Body of pancreas (tissue), 4 donors: ENCODE measurements around the gene UFSP2. TPM values are rescaled to one million over a fixed set of nuclear protein-coding genes. Genes with fewer than 3 reads are reported as not detected.

Experiments
- ATAC-seq: fragments of 150-250 bp; one replicate; pipeline ENCODE4 v1.9.1; 2016
- DNase-seq, 4 donors: peaks; one replicate each; pipeline ENCODE4 v3.0.0-alpha.2; 2019
- H3K27ac ChIP-seq, 4 donors: fragments of 200-600 bp; sonication (generic); 1 replicate in 3 of 4; 2 replicates in 1 of 4; pipeline versions ENCODE4 v1.5.1 to v1.6.1; 2016 to 2019; ENCODE audit warnings: mild to moderate bottlenecking in 1 of 4, mixed read lengths in 1 of 4, moderate library complexity in 1 of 4
- H3K27me3 ChIP-seq, 2 donors: fragments of 200-600 bp; sonication (generic); one replicate each; pipeline ENCODE4 v1.6.0; 2016; ENCODE audit warnings: mild to moderate bottlenecking in 1 of 2
- H3K36me3 ChIP-seq, 2 donors: fragments of 200-600 bp; sonication (generic); replicated peaks in 1 of 2; 2 replicates each; pipeline ENCODE4 v1.5.1; 2016; ENCODE audit warnings: low read depth in 2 of 2; ENCODE audit not compliant: insufficient read depth in 1 of 2
- H3K4me1 ChIP-seq: fragments of 200-600 bp; sonication (generic); one replicate; pipeline ENCODE4 v1.6.0; 2016
- H3K4me3 ChIP-seq, 2 donors: fragments of 200-600 bp; sonication (generic); 1 replicate in 1 of 2; 2 replicates in 1 of 2; pipeline ENCODE4 v1.5.1; 2016 to 2019
- H3K9me3 ChIP-seq, 3 donors: fragments of 200-600 bp; sonication (generic); 1 replicate in 2 of 3; 2 replicates in 1 of 3; pipeline ENCODE4 v1.5.1; 2016
- CTCF ChIP-seq, 7 experiments: fragments of 450-650 bp in 4 of 7; fragments of 200-600 bp in 3 of 7; sonication (generic) in 3 of 7; IDR thresholded peaks; one replicate each; pipeline ENCODE4 v1.5.1; 2016 to 2019; ENCODE audit warnings: antibody characterized with exemption in 7 of 7
- POLR2A ChIP-seq, 3 donors: fragments of 450-650 bp; IDR thresholded peaks; one replicate each; pipeline ENCODE4 v1.6.1; 2016; ENCODE audit warnings: antibody characterized with exemption in 3 of 3, mild to moderate bottlenecking in 2 of 3
- WGBS, 2 donors: methylation state at CpG; one replicate each; pipeline ENCODE4 v1.1.5; 2017; 5-methylcytosine and 5-hydroxymethylcytosine counted together
- intact Hi-C: fragments of 100-400 bp; cut with DNase I; formaldehyde crosslinking; loops from one replicate; pipeline ENCODE4 v1.15.1; 2023
- total RNA-seq, 2 donors: library from RNA; depleted of rRNA; stranded (reverse); fragments of >200 nt; gene quantifications; one replicate each; pipeline ENCODE4 v1.1.0, GENCODE V29; 2016

UFSP2 gene
- total RNA-seq, 2 donors from 2014 or later: 14.8 to 18.5 TPM

- DNase-seq (no peak), ATAC-seq (no peak)
- no peaks in the 10 kb centered on the region for H3K27me3 ChIP-seq
- H3K27ac ChIP-seq: no peak overlapping the region
- H3K4me3 ChIP-seq: no peak overlapping the region
- H3K36me3 ChIP-seq: no peaks in the 10 kb centered on the region
- intact Hi-C loops: no loop called here
- no peak for TF ChIP-seq CTCF (IDR thresholded peaks at IDR 0.05)
- no peak for TF ChIP-seq POLR2A (IDR thresholded peaks at IDR 0.05)
- no peaks in the 10 kb centered on the region for H3K4me1 ChIP-seq
- no peaks in the 10 kb centered on the region for H3K9me3 ChIP-seq
Measured at GRCh38 chr4:185435466-185435865, 9.7 kb upstream of the UFSP2 start.

- Histone ChIP-seq H3K4me1 (peaks cover 8% of the 10 kb centered on the region), H3K27ac (no peak overlapping the region), H3K27me3 (no peaks in the 10 kb centered on the region), H3K4me3 (no peak overlapping the region), H3K9me3 (no peaks in the 10 kb centered on the region), H3K36me3 (no peaks in the 10 kb centered on the region)
- 54 to 65% methylated on average over 5 of the region's 5 CpGs for WGBS, 2 donors
- TF ChIP-seq POLR2A (IDR thresholded peaks at IDR 0.05): no peak
- no peak for TF ChIP-seq CTCF (IDR thresholded peaks at IDR 0.05)
- intact Hi-C loops: no loop called here
- no peak for DNase-seq
- no peak for ATAC-seq
Measured at GRCh38 chr4:185429660-185430059, 3.9 kb upstream of the UFSP2 start.

GRCh38 chr4:185426960-185427688 is 1.4 kb upstream of the UFSP2 start:
- Histone ChIP-seq H3K9me3 (no peaks in the 10 kb centered on the region), H3K27me3 (no peaks in the 10 kb centered on the region), H3K4me3 (no peak overlapping the region), H3K36me3 (no peaks in the 10 kb centered on the region), H3K4me1 (peaks cover 21% of the 10 kb centered on the region), H3K27ac (no peak overlapping the region)
- intact Hi-C loops: no loop called here
- WGBS, 2 donors: 85 to 91% methylated on average over 18 of the region's 22 CpGs
- DNase-seq: no peak
- ATAC-seq: no peak
- no peak for TF ChIP-seq CTCF (IDR thresholded peaks at IDR 0.05)
- no peak for TF ChIP-seq POLR2A (IDR thresholded peaks at IDR 0.05)

- ATAC-seq: peak; percentile 38
- peaks cover 21% of the 10 kb centered on the region for H3K4me1 ChIP-seq
Measured at GRCh38 chr4:185424905-185425646, 688 bp downstream of the UFSP2 start.

More at GRCh38 chr4:185424905-185425646, 688 bp downstream of the UFSP2 start:
- Histone ChIP-seq H3K27ac (peak overlapping the region; percentile 96 to 98 (median 96)), H3K4me3 (peak overlapping the region; percentile 26 to 87), H3K9me3 (no peaks in the 10 kb centered on the region), H3K27me3 (no peaks in the 10 kb centered on the region), H3K36me3 (no peaks in the 10 kb centered on the region)
- no peak for DNase-seq
- intact Hi-C loops: no loop called here
- TF ChIP-seq POLR2A (IDR thresholded peaks at IDR 0.05) (no peak), CTCF (IDR thresholded peaks at IDR 0.05) (no peak)
- 8 to 9% methylated on average over 12 to 13 of the region's 13 CpGs for WGBS, 2 donors
